AG09319 (cell line): ENCODE measurements around the gene ABCC1.

ENCODE experiments used
- DNase-seq: peaks from one replicate; pipeline ENCODE4 v3.0.0-alpha.2; 2010; ENCODE audit warnings: low read depth; ENCODE audit errors: extremely low read depth
- TF ChIP-seq, protein P1 (sequence below): IDR thresholded peaks from 2 replicates; pipeline ENCODE4 v1.5.1; 2011; ENCODE audit warnings: low read depth, mild to moderate bottlenecking, inconsistent platforms, low read length, moderate library complexity

ABCC1 gene

DNA sequence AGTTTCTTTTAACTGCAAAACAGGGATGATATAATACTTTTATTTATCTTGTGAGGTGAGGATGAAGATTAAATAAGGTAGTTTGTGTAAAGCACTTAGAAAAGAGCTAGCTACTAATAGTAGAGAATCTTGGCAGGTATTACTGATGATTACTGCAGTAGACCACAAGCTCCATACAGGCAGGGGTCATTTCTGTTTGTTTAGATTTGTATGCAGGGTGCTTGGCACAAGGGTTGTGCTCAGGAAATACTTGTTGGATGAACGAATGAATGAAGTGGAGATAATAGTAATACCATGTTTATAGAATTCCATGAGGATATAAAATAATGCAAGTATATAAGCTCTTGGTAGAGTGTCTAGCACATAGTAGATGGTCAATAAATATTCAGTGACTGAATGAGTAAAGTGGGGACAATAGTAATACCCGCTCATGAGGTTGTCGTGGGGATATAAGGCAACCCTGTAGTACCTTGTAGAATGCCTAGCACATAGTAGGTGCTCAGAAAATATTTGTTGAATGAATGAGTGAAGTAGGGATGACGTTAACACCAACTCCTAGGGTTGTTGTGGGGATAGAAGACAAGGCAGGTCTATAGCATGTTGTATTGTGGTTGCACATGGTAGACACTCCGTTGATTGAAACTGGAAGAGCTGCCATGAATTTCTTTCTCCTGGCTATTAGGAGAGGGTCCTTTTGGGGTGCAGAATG is 83.0 kb downstream of the ABCC1 start:
- DNase-seq = no peak
- TF ChIP-seq, protein P1, sequence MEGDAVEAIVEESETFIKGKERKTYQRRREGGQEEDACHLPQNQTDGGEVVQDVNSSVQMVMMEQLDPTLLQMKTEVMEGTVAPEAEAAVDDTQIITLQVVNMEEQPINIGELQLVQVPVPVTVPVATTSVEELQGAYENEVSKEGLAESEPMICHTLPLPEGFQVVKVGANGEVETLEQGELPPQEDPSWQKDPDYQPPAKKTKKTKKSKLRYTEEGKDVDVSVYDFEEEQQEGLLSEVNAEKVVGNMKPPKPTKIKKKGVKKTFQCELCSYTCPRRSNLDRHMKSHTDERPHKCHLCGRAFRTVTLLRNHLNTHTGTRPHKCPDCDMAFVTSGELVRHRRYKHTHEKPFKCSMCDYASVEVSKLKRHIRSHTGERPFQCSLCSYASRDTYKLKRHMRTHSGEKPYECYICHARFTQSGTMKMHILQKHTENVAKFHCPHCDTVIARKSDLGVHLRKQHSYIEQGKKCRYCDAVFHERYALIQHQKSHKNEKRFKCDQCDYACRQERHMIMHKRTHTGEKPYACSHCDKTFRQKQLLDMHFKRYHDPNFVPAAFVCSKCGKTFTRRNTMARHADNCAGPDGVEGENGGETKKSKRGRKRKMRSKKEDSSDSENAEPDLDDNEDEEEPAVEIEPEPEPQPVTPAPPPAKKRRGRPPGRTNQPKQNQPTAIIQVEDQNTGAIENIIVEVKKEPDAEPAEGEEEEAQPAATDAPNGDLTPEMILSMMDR = no peak

DNA sequence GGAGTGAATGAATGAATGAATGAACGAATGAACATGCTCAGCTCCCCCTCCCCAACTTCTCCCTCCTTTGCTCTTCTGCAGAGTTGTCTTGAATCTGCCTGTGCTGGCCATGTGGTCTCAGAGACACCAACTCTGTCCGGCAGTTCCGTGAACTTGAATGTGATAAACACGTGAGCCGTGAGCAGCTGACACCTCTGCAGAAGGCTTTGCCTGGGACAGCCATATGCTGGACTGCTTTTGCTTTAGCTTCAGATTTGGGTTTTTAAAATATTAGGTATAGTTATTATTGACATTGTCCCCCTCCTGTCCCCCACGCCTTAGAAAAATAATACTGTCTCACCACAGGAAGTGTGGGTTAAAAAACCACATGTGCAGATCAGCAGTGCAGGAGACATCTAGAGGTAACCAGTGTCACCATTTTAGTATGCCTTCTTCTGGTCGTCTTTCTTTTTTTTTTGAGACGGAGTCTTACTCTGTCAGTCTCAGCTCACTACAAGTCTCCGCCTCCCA is 83.8 kb downstream of the ABCC1 start:
- DNase-seq = no peak
- TF ChIP-seq, protein P1 = no peak

DNA sequence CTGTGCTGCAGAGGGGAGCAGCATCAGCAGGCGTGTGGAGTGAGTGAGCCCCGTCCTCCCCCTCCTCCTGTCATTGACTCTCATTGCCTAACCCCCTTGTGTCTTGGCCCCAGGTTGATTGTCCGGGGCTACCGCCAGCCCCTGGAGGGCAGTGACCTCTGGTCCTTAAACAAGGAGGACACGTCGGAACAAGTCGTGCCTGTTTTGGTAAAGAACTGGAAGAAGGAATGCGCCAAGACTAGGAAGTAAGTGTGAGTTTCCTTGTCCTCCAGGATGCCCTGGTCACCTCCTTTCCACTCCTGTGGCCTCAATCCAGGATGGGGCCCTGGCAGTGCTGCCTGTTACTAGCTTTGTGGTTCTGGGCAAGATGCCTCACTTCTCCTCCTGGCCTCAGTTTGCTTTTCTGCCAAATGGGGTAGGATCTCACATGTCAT is 87.0 kb downstream of the ABCC1 start:
- TF ChIP-seq, protein P1 = no peak
- DNase-seq = no peak

DNA sequence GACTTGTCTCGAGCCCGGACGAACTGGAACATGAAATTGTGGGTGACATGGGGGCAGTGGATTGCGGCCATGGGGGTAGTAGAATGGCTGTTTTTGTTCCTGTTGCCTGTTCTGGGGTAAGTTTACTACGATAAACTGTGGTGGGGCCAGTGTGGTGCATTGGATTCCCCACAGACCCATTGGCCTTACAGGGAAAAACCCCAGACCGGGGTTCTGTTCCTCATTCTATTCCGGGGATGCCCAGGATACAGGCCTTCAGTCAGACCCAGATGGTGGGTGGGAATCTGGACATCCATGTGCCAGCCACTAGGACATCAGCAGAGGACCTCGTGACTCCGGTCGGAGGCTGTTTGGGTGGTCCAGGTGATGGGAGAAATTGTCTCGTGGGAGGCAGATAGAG is 88.1 kb downstream of the ABCC1 start:
- DNase-seq = no peak
- TF ChIP-seq, protein P1 = no peak

DNA sequence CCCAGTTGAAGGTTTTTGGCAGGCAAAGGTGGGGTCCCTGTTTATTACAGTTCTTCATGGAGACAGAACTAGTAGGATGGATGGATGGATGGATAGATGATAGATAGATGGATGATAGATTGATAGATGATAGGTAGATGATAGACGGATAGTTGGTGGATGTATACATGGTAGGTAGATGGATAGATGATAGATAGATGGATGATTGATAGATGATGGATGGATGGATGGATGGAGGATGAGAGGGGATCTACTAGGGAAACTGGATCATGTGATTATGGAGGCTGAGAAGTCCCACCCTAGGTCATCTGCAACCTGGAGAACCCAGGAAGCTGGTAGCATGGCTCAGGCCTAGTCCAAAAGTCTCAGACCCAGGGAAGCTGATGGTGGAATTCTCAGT is 88.6 kb downstream of the ABCC1 start:
- TF ChIP-seq, protein P1 = no peak

DNA sequence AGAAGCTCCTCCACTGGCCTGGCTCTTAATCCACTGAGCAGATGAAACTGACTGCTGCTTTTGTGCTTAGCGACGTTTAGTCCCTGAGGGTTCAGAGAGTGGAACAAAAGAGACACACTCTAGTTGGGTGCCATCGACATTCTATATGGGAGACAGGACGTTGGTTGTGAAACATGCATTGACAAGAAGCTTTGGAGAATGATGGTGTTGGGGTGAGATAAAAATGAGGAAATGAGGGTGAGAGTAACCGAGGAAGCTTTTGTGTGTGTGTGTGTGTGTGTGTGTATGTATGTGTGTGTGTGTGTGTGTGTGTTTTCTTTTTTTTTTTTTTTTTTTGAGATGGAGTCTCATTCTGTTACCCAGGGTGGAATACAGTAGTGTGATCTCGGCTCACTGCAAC is 89.5 kb downstream of the ABCC1 start:
- TF ChIP-seq, protein P1 = no peak
- no peak for DNase-seq

More for the DNA sequence above, 88.6 kb downstream of the ABCC1 start:
- no peak for DNase-seq

DNA sequence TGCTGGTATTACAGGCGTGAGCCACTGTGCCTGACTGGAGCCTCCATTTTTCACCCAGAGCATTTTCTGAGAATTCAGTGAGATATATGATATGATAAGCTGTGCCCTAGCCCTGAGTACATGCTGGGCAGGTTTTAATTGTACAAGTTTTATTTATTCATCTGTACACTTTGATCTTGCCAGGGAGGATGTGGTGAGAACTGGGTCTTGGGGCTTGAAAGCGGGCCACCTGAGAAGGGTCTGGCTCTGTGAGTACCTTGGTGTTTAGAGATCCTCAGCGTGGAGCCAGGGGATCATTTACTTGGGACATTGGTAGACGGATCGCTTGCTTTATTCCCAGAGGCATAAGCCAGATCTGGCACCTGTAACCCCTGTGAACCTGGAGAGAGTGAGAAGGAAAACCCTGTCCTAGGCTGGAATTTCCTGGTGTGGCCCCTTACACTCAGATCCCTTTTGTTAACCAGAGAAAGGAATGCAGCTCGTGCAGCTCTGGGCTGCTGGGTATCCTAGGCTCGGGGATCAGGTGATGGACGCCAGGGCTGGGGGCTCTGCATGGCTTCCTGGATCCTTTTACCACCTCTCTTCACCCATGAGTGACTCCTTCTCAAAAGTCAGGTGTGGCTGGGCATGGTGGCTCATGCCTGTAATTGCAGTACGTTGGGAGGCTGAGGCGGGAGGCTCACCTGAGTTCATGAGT is 91.9 kb downstream of the ABCC1 start:
- TF ChIP-seq, protein P1 = no peak

More for the DNA sequence above, 91.9 kb downstream of the ABCC1 start:
- no peak for DNase-seq
